ENCODE data around the gene LDHD. TPM values are rescaled to one million over a fixed set of nuclear protein-coding genes. Genes with fewer than 3 reads are reported as not detected.

The LDHD gene
- total and polyA plus RNA-seq, 9 of the 15 experiments (the other 6 are each of a cell fraction or from before 2014, with no cell fraction given), result 0.19 to 0.86 (median 0.54) TPM; not detected in 3

GRCh38 chr16:75074920-75075687 lies 41.5 kb downstream of the LDHD start (continued):
- TF ChIP-seq, protein P1, sequence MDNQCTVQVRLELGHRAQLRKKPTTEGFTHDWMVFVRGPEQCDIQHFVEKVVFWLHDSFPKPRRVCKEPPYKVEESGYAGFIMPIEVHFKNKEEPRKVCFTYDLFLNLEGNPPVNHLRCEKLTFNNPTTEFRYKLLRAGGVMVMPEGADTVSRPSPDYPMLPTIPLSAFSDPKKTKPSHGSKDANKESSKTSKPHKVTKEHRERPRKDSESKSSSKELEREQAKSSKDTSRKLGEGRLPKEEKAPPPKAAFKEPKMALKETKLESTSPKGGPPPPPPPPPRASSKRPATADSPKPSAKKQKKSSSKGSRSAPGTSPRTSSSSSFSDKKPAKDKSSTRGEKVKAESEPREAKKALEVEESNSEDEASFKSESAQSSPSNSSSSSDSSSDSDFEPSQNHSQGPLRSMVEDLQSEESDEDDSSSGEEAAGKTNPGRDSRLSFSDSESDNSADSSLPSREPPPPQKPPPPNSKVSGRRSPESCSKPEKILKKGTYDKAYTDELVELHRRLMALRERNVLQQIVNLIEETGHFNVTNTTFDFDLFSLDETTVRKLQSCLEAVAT (IDR thresholded peaks at IDR 0.05), result peak in 1 of 2 experiments; percentile 67; a peak in 1 of 4 replicates
- TF ChIP-seq U2AF2 (optimal IDR thresholded peaks at IDR 0.05; ENCODE audit: low read depth, low read length) (no peak), CBFA2T2 (conservative IDR thresholded peaks at IDR 0.05) (0 out of 2 replicates have a peak, but pooled peaks have one; percentile 6), DPF2 (IDR thresholded peaks at IDR 0.05) (peak; percentile 73), MITF (IDR thresholded peaks at IDR 0.05) (peak; percentile 81; the same call in 1 of the 2 replicates), KAT7 (CRISPR knock-in tag; IDR thresholded peaks at IDR 0.05; ENCODE audit: borderline replicate concordance) (0 out of 2 replicates have a peak, but pooled peaks have one; percentile 48), NFXL1 (CRISPR knock-in tag; IDR thresholded peaks at IDR 0.05) (no peak), TGIF2 (CRISPR knock-in tag; IDR thresholded peaks at IDR 0.05) (no peak), SREBF1 (IDR thresholded peaks at IDR 0.05; ENCODE audit: borderline replicate concordance, low read depth, low read length) (no peak), HMGN3 (IDR thresholded peaks at IDR 0.05; ENCODE audit: borderline replicate concordance, extremely low read depth, insufficient read length, low read depth, low read length) (no peak), POLR2G (IDR thresholded peaks at IDR 0.05; ENCODE audit: low read depth, low read length) (0 out of 2 replicates have a peak, but pooled peaks have one; percentile 36), BRD9 (IDR thresholded peaks at IDR 0.05; ENCODE audit: low read depth, partially characterized antibody) (peak; percentile 23), IRF2 (CRISPR knock-in tag; IDR thresholded peaks at IDR 0.05) (no peak), ZNF668 (CRISPR knock-in tag; IDR thresholded peaks at IDR 0.05) (no peak), GTF2E2 (tag; IDR thresholded peaks at IDR 0.05) (no peak)
- TF ChIP-seq, protein P2, sequence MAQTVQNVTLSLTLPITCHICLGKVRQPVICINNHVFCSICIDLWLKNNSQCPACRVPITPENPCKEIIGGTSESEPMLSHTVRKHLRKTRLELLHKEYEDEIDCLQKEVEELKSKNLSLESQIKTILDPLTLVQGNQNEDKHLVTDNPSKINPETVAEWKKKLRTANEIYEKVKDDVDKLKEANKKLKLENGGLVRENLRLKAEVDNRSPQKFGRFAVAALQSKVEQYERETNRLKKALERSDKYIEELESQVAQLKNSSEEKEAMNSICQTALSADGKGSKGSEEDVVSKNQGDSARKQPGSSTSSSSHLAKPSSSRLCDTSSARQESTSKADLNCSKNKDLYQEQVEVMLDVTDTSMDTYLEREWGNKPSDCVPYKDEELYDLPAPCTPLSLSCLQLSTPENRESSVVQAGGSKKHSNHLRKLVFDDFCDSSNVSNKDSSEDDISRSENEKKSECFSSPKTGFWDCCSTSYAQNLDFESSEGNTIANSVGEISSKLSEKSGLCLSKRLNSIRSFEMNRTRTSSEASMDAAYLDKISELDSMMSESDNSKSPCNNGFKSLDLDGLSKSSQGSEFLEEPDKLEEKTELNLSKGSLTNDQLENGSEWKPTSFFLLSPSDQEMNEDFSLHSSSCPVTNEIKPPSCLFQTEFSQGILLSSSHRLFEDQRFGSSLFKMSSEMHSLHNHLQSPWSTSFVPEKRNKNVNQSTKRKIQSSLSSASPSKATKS (CRISPR knock-in tag; IDR thresholded peaks at IDR 0.05), result no peak
- TF ChIP-seq, protein P3, sequence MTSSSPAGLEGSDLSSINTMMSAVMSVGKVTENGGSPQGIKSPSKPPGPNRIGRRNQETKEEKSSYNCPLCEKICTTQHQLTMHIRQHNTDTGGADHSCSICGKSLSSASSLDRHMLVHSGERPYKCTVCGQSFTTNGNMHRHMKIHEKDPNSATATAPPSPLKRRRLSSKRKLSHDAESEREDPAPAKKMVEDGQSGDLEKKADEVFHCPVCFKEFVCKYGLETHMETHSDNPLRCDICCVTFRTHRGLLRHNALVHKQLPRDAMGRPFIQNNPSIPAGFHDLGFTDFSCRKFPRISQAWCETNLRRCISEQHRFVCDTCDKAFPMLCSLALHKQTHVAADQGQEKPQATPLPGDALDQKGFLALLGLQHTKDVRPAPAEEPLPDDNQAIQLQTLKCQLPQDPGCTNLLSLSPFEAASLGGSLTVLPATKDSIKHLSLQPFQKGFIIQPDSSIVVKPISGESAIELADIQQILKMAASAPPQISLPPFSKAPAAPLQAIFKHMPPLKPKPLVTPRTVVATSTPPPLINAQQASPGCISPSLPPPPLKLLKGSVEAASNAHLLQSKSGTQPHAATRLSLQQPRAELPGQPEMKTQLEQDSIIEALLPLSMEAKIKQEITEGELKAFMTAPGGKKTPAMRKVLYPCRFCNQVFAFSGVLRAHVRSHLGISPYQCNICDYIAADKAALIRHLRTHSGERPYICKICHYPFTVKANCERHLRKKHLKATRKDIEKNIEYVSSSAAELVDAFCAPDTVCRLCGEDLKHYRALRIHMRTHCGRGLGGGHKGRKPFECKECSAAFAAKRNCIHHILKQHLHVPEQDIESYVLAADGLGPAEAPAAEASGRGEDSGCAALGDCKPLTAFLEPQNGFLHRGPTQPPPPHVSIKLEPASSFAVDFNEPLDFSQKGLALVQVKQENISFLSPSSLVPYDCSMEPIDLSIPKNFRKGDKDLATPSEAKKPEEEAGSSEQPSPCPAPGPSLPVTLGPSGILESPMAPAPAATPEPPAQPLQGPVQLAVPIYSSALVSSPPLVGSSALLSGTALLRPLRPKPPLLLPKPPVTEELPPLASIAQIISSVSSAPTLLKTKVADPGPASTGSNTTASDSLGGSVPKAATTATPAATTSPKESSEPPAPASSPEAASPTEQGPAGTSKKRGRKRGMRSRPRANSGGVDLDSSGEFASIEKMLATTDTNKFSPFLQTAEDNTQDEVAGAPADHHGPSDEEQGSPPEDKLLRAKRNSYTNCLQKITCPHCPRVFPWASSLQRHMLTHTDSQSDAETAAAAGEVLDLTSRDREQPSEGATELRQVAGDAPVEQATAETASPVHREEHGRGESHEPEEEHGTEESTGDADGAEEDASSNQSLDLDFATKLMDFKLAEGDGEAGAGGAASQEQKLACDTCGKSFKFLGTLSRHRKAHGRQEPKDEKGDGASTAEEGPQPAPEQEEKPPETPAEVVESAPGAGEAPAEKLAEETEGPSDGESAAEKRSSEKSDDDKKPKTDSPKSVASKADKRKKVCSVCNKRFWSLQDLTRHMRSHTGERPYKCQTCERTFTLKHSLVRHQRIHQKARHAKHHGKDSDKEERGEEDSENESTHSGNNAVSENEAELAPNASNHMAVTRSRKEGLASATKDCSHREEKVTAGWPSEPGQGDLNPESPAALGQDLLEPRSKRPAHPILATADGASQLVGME (CRISPR knock-in tag; IDR thresholded peaks at IDR 0.05), result peak; percentile 68; the same call in 1 of the 2 replicates
